Posterior cingulate gyrus (tissue), 11 donors: ENCODE results near the gene ACE2.
A peak's percentile ranks its signal among the peaks of the same experiment; 100 is the strongest.

Experiments
- DNase-seq, 10 donors: peaks; one replicate each; pipeline versions ENCODE4 v3.0.0 to v3.0.0-alpha.2; 2020 to 2021; ENCODE audit warnings: mixed read lengths in 3 of 10
- intact Hi-C: fragments of 100-400 bp; cut with DNase I; formaldehyde crosslinking; loops from one replicate; pipeline ENCODE4 v1.15.1; 2023

ACE2 gene

DNA sequence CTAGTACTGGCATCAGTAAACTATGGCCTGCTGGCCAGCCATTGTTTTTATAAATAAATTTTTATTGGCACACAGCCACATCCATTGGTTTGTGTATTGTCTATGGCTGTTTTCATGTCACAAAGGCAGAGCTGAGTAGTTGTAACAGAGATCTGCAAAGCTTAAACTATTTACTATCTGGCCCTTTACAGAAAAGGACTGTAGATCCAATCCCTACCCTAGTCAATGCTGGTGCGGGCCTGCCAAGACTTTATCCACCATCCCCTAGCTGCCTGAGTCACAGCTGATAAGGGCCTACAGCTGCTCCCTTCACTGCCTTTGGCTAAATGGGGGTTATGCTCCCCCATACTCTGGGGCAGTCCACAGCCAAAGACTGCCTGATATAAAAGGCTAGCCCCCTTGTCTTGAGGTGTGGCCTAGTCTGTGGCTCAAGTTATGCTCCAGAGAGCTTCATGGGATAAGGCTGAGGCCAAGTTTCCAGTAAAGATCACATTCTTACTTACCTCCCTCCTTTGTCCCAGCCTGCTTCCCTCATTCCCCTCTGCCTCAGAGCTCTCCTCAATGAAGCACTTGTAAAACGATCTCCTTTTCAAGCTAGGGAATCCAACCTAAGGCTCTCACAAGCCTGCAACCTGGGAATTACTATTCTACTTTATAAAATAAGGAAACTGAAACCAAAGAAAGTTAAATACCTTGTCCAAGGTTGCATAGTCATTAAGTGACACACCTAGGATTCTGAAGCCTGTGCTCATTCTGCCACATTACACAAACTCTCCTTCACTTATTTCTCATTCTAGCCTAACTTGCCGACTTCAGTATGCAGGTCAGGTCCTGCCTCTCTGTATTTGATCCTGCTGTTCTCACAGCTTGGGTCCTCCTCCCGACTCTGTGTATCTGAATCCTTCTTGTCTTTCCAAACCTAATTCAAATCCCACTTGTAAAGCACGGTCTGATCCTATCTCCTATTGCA, 20.7 kb downstream of the ACE2 start:
- intact Hi-C loops, result no loop called here
- no peak for DNase-seq

- DNase-seq, result no peak
- intact Hi-C loops, result no loop called here
Measured at GRCh38 chrX:15576019-15576418, 24.7 kb downstream of the ACE2 start.

- DNase-seq, result no peak
- intact Hi-C loops, result no loop called here
Measured at GRCh38 chrX:15574017-15574416, 26.7 kb downstream of the ACE2 start.

DNA sequence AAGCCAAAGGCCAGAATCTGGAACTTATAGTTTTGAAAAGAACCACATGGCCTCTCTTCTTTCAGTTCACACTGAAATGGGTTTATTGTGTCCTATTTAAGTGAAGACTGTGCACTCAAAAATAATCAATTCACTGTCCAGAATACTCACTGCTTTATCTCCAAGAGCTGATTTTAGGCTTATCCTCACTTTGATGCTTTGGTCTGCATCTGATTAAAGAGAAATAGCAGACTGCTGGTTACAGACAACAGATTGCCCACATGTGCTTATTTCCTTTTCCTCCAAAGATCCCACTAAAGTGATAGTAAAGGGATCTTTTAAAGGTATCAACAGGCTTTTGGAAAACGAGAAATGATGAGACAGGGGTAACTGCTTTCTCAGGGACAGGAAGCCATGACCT, 30.6 kb downstream of the ACE2 start:
- no peak for DNase-seq
- intact Hi-C loops, result no loop called here

DNA sequence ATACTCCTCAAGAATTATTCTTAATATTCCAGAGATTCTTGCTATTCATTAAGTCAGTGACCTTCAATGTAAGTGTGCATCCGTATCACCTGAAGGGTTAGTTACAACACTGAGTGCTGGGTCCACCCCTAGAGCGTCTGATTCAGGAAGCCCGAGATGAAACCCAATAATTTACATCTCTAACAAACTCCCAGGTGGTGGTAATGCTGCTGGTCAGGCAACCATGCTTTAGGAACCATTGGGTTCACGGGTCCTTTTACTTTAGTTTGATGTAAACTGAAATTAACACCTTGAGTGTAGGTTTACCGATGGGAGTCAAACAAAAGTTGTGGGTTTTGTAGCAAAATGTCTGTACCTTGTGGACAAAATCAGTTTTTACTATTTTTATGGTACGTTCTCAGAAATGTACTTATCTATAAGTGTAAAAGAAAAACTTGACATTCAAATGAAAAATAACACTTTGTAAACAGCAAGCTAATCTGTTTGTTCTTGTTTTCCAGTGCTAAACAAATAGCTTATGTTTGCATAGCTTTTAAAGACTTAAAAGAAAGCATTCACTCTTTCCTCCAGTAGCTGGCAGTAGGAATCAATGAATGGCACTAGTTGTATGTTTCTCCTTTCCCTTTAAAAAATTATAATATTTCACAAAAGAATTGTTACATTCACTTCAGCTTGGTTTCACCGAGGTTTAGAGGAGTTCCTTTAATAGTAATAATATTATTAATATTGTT, 32.7 kb downstream of the ACE2 start:
- intact Hi-C loops, result loop anchor here (5.0 to 10.0 kb wide), 2 partner anchors 221 to 263 kb away; no protein-coding TSS in a partner anchor
- no peak for DNase-seq

GRCh38 chrX:15567267-15567666, 33.5 kb downstream of the ACE2 start:
- intact Hi-C loops, result loop anchor here (5.0 to 10.0 kb wide), 2 partner anchors 220 to 262 kb away; no protein-coding TSS in a partner anchor
- DNase-seq, result no peak

DNA sequence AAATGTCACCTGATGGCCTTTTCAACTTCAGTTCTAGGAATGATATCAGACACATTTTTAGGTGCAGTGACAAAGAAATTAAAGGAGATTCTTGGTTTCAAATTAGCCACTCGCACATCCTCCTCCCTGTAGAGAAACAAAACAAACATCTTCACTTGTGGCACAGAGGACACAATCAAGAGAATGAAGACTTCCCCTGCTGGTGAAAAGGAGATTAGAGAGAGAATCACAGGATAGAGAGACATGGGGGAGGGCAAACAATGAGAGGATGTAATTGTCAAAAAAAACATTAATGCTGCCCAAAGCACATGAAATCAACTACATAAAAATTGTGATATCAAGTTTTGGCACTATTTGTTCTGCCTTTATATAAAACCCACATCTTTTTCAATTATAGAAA, 34.5 kb downstream of the ACE2 start:
- intact Hi-C loops, result loop anchor here (5.0 to 10.0 kb wide), 2 partner anchors 219 to 261 kb away; no protein-coding TSS in a partner anchor
- no peak for DNase-seq

DNA sequence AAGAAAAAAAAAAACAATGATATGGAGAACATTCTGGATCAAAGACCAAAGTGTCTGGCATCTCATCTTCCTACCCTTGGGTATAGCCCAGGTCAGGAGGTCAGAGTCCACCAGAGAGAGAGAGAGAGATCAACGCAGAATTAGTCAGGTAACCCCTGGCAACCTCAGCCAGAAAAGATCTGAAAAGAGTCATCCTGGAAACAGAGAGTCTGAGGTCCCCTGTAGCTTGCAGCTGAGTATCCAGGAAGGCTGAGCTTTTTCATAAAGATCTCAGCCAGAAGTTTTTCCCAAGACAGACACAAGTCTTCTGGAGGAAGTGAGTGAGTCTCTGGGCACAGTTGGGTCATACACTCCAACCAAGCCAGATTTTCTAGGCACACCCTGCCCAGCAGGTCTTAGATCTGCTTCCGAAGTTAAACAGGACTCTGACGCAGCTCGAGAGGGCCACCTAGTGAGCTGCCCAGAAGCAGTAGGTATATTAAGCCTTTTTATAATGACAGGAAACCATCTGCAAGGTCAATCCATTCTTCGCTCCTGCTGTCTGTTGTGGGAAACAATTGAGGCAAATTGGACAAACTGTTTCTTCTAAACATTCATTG, 35.7 kb downstream of the ACE2 start:
- DNase-seq, result peak; percentile 25 to 90 (median 37)
- intact Hi-C loops, result loop anchor here (1.0 to 10.0 kb wide), 4 partner anchors 67 to 260 kb away; no protein-coding TSS in a partner anchor

- intact Hi-C loops, result loop anchor here (10.0 kb wide), 1 partner anchor 258 kb away; no protein-coding TSS in a partner anchor
- no peak for DNase-seq
Measured at GRCh38 chrX:15563056-15563455, 37.7 kb downstream of the ACE2 start.

GRCh38 chrX:15560924-15561323, 39.8 kb downstream of the ACE2 start:
- no peak for DNase-seq
- intact Hi-C loops, result loop anchor here (10.0 kb wide), 1 partner anchor 256 kb away; no protein-coding TSS in a partner anchor

DNA sequence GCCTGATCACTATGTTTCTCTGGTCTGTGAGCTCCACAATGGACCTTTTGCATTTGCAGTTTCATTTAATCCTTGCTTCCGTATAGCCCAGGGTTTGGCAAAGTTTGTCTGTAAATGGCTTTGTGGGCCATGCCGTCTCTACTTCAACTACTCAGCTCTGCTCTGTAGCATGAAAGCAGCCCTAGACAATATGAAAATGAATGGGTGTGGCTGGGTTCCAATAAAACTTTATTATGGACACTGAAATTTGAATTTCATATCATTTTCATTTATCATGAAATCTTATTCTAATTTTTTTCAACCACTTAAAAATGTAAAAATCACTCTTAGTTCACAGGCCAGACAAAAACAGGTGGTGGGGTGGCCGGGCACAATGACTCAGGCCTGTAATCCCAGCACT, 41.5 kb downstream of the ACE2 start:
- intact Hi-C loops, result no loop called here
- DNase-seq, result no peak

DNA sequence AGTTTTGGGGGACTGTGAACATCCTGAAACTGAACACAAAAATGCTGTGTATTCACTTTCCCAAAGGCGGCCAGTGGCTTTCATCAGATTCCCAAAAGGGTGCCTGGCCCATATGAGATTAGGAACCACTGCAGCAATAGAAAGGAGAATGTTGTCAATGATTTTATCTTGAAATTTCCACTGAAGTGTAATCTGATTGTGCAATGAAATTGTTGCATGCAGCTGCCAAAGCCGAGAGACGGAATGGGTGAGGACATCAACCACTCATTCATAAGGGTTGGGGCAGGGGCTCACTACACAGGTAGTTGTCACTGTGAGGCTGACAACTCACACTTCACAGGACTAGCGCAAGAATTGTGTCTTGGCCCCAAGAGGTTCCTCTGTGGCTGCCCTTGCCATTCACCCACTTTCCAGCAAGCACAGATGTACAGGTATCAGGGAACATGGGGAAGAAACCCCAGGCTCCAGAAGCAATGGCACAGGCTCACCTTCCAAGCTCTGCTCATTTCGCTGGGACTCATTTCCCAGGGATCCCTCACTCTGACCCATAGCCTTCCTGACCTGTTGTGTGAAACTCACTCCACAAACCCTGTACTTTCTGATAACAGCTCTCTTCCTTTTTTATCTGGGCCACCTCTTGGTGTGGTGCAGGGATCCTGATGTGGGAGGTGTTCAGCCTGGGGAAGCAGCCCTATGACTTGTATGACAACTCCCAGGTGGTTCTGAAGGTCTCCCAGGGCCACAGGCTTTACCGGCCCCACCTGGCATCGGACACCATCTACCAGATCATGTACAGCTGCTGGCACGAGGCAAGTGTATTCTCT, 51.4 kb downstream of the ACE2 start:
- intact Hi-C loops, result no loop called here
- DNase-seq, result peak in 1 of 10 donors; percentile 41

- intact Hi-C loops, result no loop called here
- DNase-seq, result no peak
Measured at GRCh38 chrX:15547356-15547755, 53.4 kb downstream of the ACE2 start.

DNA sequence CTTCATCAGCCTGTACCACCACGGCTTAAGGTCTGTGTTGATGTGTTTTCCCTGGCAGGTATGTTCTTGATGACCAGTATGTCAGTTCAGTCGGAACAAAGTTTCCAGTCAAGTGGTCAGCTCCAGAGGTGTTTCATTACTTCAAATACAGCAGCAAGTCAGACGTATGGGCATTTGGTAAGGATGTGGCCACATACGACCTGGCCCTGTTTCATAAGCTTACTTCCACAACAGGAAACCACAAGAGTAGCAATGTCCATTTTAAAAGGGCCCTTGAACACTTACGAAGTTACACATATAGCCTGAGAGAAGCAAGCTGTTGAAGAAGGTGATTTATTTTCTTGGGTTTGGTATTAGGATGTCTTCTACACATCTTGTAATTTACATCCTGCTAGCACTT, 54.0 kb downstream of the ACE2 start:
- no peak for DNase-seq
- intact Hi-C loops, result no loop called here

- DNase-seq, result no peak
- intact Hi-C loops, result no loop called here
Measured at GRCh38 chrX:15530318-15530717, 70.4 kb downstream of the ACE2 start.

GRCh38 chrX:15529165-15529564, 71.6 kb downstream of the ACE2 start:
- intact Hi-C loops, result no loop called here

DNA sequence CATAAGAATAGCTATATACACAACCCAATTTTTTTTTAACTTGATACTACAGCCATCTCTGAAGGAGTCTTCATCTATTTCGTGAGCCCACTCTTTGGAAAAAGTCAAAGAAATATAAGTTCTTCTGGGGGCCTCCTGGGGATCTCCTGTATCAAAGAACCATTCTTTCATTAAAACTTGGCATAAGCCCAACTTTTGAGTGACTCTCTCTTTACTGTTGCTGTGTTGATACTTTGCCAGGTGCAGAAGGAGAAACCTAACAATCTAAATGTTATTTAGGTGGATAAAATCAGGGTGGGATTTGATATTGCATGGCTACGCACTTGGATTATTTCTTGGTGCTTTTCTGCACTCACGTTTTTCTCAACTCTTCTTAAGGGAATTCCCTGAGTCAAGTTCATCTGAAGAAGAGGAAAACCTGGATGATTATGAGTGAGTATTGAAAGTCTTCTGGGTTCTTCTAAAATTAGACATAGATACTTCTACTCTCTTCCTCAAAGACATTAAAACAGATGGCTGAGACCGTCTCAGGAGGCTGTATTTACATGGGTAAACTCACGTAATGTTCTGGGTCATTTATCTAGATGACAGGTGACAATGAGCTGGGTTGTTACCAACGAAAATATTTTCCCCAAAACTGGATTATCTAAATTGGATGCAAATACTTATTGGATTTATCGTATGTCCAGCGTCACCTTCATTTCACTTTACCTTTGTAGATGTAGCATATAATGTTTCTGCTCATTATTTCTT, 74.9 kb downstream of the ACE2 start:
- intact Hi-C loops, result no loop called here
- no peak for DNase-seq

More at GRCh38 chrX:15529165-15529564, 71.6 kb downstream of the ACE2 start:
- no peak for DNase-seq

GRCh38 chrX:15524417-15524816, 76.3 kb downstream of the ACE2 start:
- intact Hi-C loops, result no loop called here
- no peak for DNase-seq

GRCh38 chrX:15523088-15523487, 77.7 kb downstream of the ACE2 start:
- intact Hi-C loops, result no loop called here
- DNase-seq, result no peak
